ENCODE measurements around the gene TSPAN9. TPM values are rescaled to one million over a fixed set of nuclear protein-coding genes. Genes with fewer than 3 reads are reported as not detected.
A peak's percentile ranks its signal among the peaks of the same experiment; 100 is the strongest.

The TSPAN9 gene
- total and polyA plus RNA-seq, 2 of the 4 experiments (the other 2 are of a cell fraction) = 17.7 to 39.1 TPM

GRCh38 chr12:3041558-3042164 is 35.5 kb upstream of the TSPAN9 start:
- Histone ChIP-seq H2BK120ac (ENCODE audit: low read depth, low read length) (no peak overlapping the region), H3K4me3 (ENCODE audit: insufficient read depth, low read depth, low read length) (no peak overlapping the region), H3K23ac (ENCODE audit: low read depth, low read length) (no peak overlapping the region), H4K20me1 (ENCODE audit: insufficient read depth, low read length) (peaks cover 3% of the 10 kb centered on the region; the same call in 1 of the 2 replicates), H3K9me1 (ENCODE audit: insufficient read depth, low read length) (peaks cover 5% of the 10 kb centered on the region), H2BK15ac (ENCODE audit: low read depth, low read length) (no peak overlapping the region), H3K27me3 (ENCODE audit: control insufficient read depth, insufficient read depth, low read length) (no peaks in the 10 kb centered on the region), H2AK5ac (ENCODE audit: low read depth, low read length) (no peak overlapping the region), H3K27ac (ENCODE audit: insufficient read depth, low read length) (no peak overlapping the region), H3K18ac (ENCODE audit: low read depth, low read length) (no peak overlapping the region), H2BK5ac (ENCODE audit: low read depth, low read length, poor library complexity, severe bottlenecking) (no peak overlapping the region), H3K79me1 (ENCODE audit: low read depth in 1 of 2, low read length in 2 of 2) (no peaks in the 10 kb centered on the region), H4K91ac (ENCODE audit: insufficient read depth, low read depth, low read length) (no peak overlapping the region), H3K36me3 (ENCODE audit: control insufficient read depth, insufficient read depth, low read length) (peaks cover 19% of the 10 kb centered on the region), H3K14ac (replicated peaks; ENCODE audit: low read depth, low read length) (no peak overlapping the region), H3K56ac (ENCODE audit: extremely low read depth, insufficient read depth, low read length) (no peak overlapping the region), H3K9me3 (ENCODE audit: control insufficient read depth, insufficient read depth, low read length) (no peaks in the 10 kb centered on the region), H3K4ac (ENCODE audit: low read depth, low read length) (no peak overlapping the region), H4K5ac (ENCODE audit: low read depth, low read length) (no peak overlapping the region), H3K9ac (ENCODE audit: low read depth, low read length) (no peak overlapping the region), H3K4me2 (ENCODE audit: low read depth, low read length) (no peak overlapping the region), H2BK20ac (ENCODE audit: low read depth, low read length) (no peak overlapping the region), H2AK9ac (replicated peaks; ENCODE audit: low read depth, low read length, poor library complexity) (peak overlapping the region; percentile 35), H3K4me1 (ENCODE audit: control insufficient read depth, insufficient read depth, low read length) (no peaks in the 10 kb centered on the region), H2AFZ (replicated peaks; ENCODE audit: low read length, poor library complexity) (no peak overlapping the region), H4K8ac (ENCODE audit: low read depth in 2 of 2, low read length in 2 of 2) (no peak overlapping the region)
- intact Hi-C loops (cut with micrococcal nuclease) = loop anchor here (1.0 kb wide), 1 partner anchor 246 kb away; no protein-coding TSS in a partner anchor
- DNase-seq (peak; percentile 67), ATAC-seq (ENCODE audit: low read depth) (peak; percentile 94)
- WGBS, 2 experiments (ENCODE audit: extremely low coverage in 2 of 2, insufficient read length in 1 of 2) = 40% methylated on average over 3 of the region's 11 CpGs; no CpG with 5 or more reads in 1 of the 2 experiments
- BruUV-seq (replicated peaks) = no TSS peak
- dilution Hi-C loops (cut with HindIII; ENCODE audit: low sequenced_read_pairs, unreplicated experiment) = no loop called here
- ChIA-PET POLR2A (ENCODE audit: unreplicated experiment) (no interaction called here), CTCF (interaction anchor here (0.5 to 0.9 kb wide), 3 partner anchors 14 to 146 kb away, joined by 3 to 4 read pairs (median 3); no protein-coding TSS in a partner anchor)
- in situ Hi-C loops (cut with MboI; ENCODE audit: low sequenced_read_pairs) = no loop called here
- no peak for TF ChIP-seq FOS (IDR thresholded peaks at IDR 0.05; ENCODE audit: low read depth, low read length)
- TF ChIP-seq RFX5 (IDR thresholded peaks at IDR 0.05; ENCODE audit: low read depth, low read length) = no peak
- TF ChIP-seq SMC3 (IDR thresholded peaks at IDR 0.05; ENCODE audit: low read depth, low read length) = peak; percentile 55
- peak; percentile 69 for TF ChIP-seq RAD21 (IDR thresholded peaks at IDR 0.05; ENCODE audit: low read length)
- peak; percentile 96 for TF ChIP-seq MAZ (IDR thresholded peaks at IDR 0.05; ENCODE audit: borderline replicate concordance, low read depth, low read length)
- TF ChIP-seq, protein P1, sequence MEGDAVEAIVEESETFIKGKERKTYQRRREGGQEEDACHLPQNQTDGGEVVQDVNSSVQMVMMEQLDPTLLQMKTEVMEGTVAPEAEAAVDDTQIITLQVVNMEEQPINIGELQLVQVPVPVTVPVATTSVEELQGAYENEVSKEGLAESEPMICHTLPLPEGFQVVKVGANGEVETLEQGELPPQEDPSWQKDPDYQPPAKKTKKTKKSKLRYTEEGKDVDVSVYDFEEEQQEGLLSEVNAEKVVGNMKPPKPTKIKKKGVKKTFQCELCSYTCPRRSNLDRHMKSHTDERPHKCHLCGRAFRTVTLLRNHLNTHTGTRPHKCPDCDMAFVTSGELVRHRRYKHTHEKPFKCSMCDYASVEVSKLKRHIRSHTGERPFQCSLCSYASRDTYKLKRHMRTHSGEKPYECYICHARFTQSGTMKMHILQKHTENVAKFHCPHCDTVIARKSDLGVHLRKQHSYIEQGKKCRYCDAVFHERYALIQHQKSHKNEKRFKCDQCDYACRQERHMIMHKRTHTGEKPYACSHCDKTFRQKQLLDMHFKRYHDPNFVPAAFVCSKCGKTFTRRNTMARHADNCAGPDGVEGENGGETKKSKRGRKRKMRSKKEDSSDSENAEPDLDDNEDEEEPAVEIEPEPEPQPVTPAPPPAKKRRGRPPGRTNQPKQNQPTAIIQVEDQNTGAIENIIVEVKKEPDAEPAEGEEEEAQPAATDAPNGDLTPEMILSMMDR (conservative IDR thresholded peaks at IDR 0.05; ENCODE audit: low read depth, low read length) = peak; percentile 69
